DMS114 treated with DMSO at 0.1 percent for 48 hours (cell line): ENCODE measurements around the gene MYBPH.
A peak's percentile ranks its signal among the peaks of the same experiment; 100 is the strongest.

Experiments
- DNase-seq: peaks from one replicate; lab custom pipeline; 2025; ENCODE audit not compliant: unreplicated experiment; lab: John Stamatoyannopoulos, UW

Gene MYBPH

DNA sequence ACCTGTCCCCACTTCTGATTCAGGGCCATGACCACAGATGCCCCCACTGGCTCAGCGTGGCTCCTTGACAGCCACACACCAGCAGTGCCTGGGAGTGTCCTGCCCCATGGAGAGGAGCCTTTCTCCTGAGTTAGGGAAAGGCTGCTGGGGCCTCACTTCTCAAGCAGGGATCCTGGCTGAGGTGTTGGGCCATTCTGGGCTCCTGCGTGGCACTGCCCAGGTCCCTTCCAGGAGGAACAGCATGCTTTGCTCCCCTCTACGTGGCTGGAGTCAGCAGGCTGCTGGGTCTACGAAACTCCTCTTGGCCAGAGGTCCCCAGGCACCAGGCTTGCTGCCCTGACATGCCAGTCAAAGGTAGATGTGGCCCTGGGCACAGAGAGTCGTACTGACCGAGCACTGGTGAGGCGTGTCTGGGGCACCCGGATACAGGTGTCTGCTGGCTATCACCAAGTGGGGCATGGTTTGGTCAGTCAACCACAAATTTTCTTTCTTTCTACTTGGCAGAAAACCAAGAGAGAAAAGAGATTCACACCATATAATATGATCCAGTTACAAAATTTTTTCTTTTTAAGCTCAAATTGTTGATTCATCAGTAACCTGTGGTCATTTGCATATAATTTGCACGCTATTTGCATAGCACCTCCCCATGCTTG lies 44.0 kb downstream of the MYBPH start:
- DNase-seq, result no peak

DNA sequence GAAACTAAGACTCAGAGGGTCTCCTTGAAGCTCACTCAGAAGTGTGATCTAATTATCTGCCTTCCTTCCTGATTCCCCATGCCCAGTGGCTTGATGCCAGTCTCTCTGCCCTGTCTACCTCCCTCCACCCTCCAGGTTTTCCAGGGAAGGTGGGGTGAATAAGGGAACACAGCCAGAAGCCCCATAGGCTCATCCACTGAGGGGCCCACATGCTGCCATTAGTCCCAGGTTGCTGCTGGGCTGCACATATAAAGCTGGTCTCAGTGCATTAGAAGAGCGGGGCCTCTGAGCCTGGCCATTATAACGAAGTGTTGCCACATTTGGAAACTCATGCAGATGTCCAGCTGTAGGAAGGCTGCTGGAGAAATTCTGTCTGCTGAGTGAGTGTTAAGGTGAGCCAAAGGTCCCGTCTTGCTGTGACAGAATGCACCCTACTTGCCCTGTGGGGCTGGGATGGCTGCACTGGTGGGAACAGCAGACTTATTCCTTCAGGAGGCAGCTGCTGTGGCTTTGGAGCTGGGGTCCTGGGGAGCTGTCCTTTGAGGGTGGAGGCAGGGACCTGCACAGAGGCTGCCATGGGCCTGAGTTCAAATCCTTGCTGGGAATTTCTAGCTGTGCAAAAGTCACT lies 45.2 kb downstream of the MYBPH start:
- DNase-seq, result no peak

DNA sequence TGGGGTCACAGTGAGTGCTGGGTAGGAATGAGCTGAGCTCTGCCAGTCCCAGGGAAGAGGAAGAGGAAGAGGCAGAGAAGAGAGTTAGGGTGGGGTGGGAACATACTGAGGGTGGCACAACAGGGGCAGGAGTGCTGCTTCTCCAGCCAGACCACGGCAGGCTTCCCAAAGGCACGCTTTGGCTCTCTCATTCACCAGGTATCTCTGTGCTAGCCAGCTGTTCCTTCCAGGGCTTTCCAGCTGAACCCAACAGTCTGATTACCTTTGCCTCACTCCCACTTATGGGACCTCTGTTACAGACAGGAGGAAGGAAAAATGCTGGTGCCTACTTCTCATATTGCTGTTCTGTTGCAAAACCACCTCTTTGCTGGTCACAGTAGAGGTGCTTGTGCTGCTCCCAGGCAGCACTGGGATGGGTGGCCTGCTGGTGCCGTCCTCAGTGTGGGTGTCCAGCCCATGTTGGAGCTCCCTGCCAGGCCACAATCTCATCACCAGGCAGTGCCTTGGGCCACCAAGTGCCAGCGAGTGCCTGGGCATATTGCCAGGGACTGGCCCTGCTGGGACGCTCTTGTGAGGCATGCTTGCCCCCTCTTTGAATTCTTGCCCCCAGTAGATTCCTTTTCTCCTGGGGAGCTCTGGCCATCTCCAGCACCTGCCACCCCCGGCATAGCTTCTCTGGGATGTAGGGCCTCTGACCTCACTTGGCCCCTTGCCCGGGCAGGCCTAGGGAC lies 46.0 kb downstream of the MYBPH start:
- no peak for DNase-seq

DNA sequence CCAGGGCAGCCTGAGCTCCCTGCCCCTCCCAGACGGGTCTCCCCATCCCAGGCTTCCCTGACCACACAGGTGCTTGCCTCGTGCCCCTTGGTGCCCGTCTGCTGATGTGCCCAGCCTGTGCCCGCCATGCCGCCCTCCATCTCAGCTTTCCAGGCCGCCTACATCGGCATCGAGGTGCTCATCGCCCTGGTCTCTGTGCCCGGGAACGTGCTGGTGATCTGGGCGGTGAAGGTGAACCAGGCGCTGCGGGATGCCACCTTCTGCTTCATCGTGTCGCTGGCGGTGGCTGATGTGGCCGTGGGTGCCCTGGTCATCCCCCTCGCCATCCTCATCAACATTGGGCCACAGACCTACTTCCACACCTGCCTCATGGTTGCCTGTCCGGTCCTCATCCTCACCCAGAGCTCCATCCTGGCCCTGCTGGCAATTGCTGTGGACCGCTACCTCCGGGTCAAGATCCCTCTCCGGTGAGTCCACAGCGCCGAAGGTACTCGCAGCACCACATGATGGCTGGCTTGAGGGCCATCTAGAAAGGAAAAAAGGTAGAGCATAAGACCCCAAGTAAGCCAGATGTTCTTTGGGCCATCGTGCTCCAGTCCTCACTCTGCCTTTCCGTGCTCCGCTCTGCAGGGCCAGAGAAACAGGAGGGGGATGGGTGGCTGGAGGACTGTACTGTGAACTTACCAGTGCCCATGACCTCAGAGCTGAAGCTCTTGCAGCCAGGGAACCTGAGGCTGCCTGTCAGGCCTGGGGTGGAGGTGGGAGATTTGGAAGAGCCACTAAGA lies 46.7 kb downstream of the MYBPH start:
- DNase-seq, result no peak

- DNase-seq, result no peak
These were observed 47.3 kb downstream of the MYBPH start for GRCh38 chr1:203128431-203128715.

DNA sequence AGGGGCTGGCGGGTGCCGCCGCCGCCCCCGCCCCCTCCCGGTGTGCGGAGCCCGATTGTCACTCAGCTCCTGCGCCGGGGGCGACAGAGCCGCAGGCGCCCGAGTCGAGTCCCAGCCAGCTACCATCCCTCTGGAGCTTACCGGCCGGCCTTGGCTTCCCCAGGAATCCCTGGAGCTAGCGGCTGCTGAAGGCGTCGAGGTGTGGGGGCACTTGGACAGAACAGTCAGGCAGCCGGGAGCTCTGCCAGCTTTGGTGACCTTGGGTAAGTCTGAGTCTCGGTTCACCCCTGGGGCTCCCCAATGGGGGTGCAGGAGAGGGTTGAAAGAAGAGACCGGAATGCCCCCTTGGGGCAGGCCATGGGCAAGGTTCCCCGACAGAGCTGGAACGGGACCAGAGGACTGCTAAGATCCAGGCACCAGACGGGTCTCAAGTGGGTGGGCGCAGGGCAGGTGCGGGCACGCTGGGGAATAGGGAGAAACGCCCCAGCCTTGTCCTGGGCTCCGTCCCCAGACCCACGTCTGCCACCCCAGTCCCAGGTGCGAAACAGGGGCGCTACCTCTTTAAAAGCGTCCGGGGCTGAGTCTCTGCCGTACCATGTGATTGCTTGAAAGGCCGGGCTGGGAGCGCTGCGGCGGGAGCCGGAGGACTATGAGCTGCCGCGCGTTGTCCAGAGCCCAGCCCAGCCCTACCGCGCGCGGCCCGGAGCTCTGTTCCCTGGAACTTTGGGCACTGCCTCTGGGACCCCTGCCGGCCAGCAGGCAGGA lies 47.8 kb downstream of the MYBPH start, which contains the start of gene ADORA1:
ADORA1 (plus strand) TSS at position 61 of the 765 bp plus-strand sequence. CDS start 1,116 bp downstream, outside the sequence.
- peak; percentile 16 for DNase-seq

- no peak for DNase-seq
These were observed 48.6 kb downstream of the MYBPH start for GRCh38 chr1:203126866-203127665.

DNA sequence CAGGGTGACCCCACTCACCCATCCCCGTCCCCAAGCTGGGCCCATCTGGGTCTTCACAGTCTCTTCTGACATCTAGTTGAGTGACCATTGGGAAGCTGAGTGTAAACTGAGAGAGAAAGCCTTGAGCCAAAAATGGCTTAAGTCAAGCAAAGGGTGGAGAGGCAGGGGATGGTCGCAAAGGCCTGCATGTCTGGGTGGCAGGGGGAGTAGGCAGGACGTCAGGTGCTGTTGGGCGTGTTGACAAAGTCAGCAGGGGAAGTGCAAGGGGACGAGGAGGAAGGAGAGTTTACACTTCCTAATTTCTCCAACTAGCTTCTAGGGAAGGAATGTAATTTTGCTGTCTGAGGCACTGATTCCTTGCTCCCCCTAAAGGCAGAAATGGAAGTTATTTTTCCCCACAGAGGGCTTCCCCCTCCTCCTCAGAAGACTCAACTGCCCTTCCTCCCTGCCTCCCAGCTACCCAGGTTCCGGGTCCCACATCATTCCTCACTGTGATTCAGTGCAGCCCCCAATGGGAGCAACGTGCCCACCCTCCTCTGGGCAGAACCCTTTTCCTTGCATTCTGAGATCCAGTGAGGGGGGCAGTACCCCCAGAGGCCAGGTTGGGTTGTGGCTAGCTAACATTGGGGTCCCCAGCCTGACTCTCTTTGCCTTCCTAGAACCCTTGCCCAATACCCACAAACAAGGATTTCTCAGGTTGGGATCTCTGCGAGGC lies 49.3 kb downstream of the MYBPH start:
- DNase-seq, result no peak

- DNase-seq, result no peak
These were observed 50.9 kb downstream of the MYBPH start for GRCh38 chr1:203124546-203125317.

GRCh38 chr1:203124011-203124410 lies 51.6 kb downstream of the MYBPH start:
- DNase-seq, result no peak

GRCh38 chr1:203122159-203122558 lies 53.5 kb downstream of the MYBPH start:
- no peak for DNase-seq

GRCh38 chr1:203121186-203122015 lies 54.2 kb downstream of the MYBPH start:
- DNase-seq, result no peak

- no peak for DNase-seq
These were observed 55.1 kb downstream of the MYBPH start for GRCh38 chr1:203120325-203121153.
